Measurements from ENCODE around the gene CGB3. TPM values are rescaled to one million over a fixed set of nuclear protein-coding genes. Genes with fewer than 3 reads are reported as not detected.
"Not testable (repeated sequence)": the region's sequence is repeated elsewhere in the genome, so short reads cannot be mapped to it uniquely, and the experiment has no call there.

CGB3 gene
- not detected in 2 replicates for total RNA-seq (ENCODE audit: low replicate concordance)

DNA sequence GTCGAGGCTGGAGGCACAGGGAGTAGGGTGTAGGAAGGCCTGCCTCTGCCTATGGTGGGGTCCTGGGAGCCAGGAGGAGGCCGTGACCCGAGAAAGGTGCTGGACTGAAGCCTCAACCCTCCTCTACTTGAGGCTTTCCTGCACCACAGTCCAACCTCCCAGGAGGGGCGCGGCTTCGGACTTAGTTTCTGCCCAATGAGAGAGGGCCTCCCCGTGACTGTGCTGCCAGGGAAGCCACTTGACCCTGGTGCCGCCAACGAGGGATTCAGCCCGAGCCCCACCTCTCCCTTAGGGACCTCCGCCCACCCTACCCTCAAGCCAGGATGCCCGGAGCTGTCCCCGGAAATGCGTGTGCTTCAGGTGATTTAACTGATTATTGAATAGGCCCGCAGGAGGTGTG is at the start of gene CGB3:
TSS of gene CGB3 (minus strand) at position 101 of the 400 bp plus-strand sequence. CDS start 362 bp downstream, outside the sequence.
- DNase-seq (ENCODE audit: low spot score); H3K36me3 ChIP-seq; H3K4me2 ChIP-seq; H3K27ac ChIP-seq; H3K27ac Mint-ChIP-seq; H2AFZ ChIP-seq (replicated peaks); H4K20me1 ChIP-seq (ENCODE audit: low read depth); H3K4me3 Mint-ChIP-seq; H3K9me3 Mint-ChIP-seq; H3K4me3 ChIP-seq; H3K9me3 ChIP-seq (ENCODE audit: low read depth); H3F3A ChIP-seq (ENCODE audit: low read depth); H3K9ac ChIP-seq; H3K36me3 Mint-ChIP-seq; H3K79me2 ChIP-seq (ENCODE audit: low read depth); H3K4me1 ChIP-seq: not testable (repeated sequence)
- peaks cover 17% of the 10 kb centered on the region for H3K27me3 Mint-ChIP-seq (ENCODE audit: insufficient read depth, low read depth)
- peaks cover 30% of the 10 kb centered on the region for H3K27me3 ChIP-seq
- peaks cover 17% of the 10 kb centered on the region for H3K4me1 Mint-ChIP-seq

DNA sequence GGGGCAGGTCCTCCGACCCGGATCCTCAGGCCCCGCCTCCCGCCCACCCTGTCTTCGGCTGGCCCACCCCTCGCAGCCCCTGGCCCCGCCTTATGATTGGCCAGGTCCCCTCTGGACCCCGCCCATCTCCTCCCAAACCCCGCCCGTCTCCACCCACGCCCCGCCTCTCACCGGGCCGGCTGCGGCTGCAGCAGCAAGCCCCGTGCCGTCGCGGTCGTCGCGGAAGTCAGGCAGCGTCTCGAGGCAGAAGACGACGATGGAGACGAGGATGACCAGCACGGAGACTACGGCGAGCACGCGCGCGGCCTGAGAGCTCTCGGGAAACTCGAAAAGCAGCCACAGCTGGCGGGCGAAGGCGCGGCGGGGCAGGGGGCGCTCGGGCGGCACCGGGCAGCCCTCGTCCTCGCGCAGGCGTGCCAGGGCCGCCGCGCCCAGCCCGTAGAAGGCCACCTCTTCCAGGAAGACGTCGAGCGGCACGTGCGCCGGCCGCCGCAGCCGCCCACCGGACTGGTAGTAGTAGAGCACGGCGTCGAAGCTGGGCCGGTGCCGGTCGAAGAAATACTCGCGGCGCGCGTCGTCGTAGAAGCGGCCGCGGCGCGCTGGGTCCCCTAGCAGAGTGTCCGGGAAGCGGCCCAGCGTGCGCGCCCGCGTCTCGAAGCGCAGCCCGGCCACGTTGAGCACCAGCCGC is 47.9 kb upstream of the CGB3 start:
- peaks cover 68% of the 10 kb centered on the region for H3K27me3 Mint-ChIP-seq (ENCODE audit: insufficient read depth, low read depth)
- no peak overlapping the region for H3K27ac Mint-ChIP-seq

DNA sequence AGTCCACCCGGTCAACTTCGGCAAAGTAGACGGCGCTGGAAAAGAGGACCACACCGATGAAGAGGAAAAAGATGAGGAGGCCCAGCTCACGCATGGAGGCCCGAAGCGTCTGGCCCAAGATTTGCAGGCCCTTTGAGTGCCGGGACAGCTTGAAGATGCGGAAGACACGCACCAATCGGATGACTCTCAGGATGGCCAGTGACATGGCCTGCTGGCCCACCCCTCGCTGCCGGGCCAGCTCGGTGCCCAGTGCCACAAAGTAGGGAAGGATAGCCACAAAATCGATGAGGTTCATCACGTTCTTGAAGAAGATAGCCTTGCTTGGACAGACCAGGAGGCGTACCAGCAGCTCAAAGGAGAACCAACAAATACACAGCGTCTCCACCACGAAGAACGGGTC is 46.3 kb upstream of the CGB3 start:
- peaks cover 21% of the 10 kb centered on the region for H3K4me1 Mint-ChIP-seq
- peaks cover 17% of the 10 kb centered on the region for H3K9me3 Mint-ChIP-seq
- H3K36me3 ChIP-seq: no peaks in the 10 kb centered on the region
- peak overlapping the region; percentile 11 for H3K4me3 Mint-ChIP-seq
- H3K9ac ChIP-seq: no peak overlapping the region
- H3K27me3 Mint-ChIP-seq (ENCODE audit: insufficient read depth, low read depth): peaks cover 67% of the 10 kb centered on the region
- H3K4me3 ChIP-seq: no peak overlapping the region
- H3K9me3 ChIP-seq (ENCODE audit: low read depth): no peaks in the 10 kb centered on the region
- H3K36me3 Mint-ChIP-seq: peaks cover 9% of the 10 kb centered on the region
- no peak for DNase-seq (ENCODE audit: low spot score)
- no peak overlapping the region for H3K27ac ChIP-seq
- H3K79me2 ChIP-seq (ENCODE audit: low read depth): no peaks in the 10 kb centered on the region
- no peak overlapping the region for H3K4me2 ChIP-seq
- TF ChIP-seq EZH2phosphoT487 (IDR thresholded peaks at IDR 0.05) (no peak), EZH2 (IDR thresholded peaks at IDR 0.05) (no peak)
- TF ChIP-seq, protein P1, sequence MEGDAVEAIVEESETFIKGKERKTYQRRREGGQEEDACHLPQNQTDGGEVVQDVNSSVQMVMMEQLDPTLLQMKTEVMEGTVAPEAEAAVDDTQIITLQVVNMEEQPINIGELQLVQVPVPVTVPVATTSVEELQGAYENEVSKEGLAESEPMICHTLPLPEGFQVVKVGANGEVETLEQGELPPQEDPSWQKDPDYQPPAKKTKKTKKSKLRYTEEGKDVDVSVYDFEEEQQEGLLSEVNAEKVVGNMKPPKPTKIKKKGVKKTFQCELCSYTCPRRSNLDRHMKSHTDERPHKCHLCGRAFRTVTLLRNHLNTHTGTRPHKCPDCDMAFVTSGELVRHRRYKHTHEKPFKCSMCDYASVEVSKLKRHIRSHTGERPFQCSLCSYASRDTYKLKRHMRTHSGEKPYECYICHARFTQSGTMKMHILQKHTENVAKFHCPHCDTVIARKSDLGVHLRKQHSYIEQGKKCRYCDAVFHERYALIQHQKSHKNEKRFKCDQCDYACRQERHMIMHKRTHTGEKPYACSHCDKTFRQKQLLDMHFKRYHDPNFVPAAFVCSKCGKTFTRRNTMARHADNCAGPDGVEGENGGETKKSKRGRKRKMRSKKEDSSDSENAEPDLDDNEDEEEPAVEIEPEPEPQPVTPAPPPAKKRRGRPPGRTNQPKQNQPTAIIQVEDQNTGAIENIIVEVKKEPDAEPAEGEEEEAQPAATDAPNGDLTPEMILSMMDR (IDR thresholded peaks at IDR 0.05): no peak
- H3K4me1 ChIP-seq: peaks cover 8% of the 10 kb centered on the region
- peaks cover 14% of the 10 kb centered on the region for H4K20me1 ChIP-seq (ENCODE audit: low read depth)
- H3K27me3 ChIP-seq: peaks cover 97% of the 10 kb centered on the region
- peaks cover 21% of the 10 kb centered on the region for H3F3A ChIP-seq (ENCODE audit: low read depth)
- H2AFZ ChIP-seq (replicated peaks): no peak overlapping the region
- H3K27ac Mint-ChIP-seq: no peak overlapping the region

More for the DNA sequence above, 47.9 kb upstream of the CGB3 start:
- Histone ChIP-seq H3K9ac (no peak overlapping the region), H3K9me3 (ENCODE audit: low read depth) (no peaks in the 10 kb centered on the region), H3K79me2 (ENCODE audit: low read depth) (no peaks in the 10 kb centered on the region), H3K36me3 (no peaks in the 10 kb centered on the region), H3K4me2 (peak overlapping the region; percentile 54), H3K27ac (no peak overlapping the region), H2AFZ (replicated peaks) (peak overlapping the region; percentile 72), H3K27me3 (peaks cover 81% of the 10 kb centered on the region), H3K4me3 (peak overlapping the region; percentile 21), H3F3A (ENCODE audit: low read depth) (peaks cover 16% of the 10 kb centered on the region), H4K20me1 (ENCODE audit: low read depth) (peaks cover 14% of the 10 kb centered on the region), H3K4me1 (no peaks in the 10 kb centered on the region)
- H3K4me1 Mint-ChIP-seq: peaks cover 7% of the 10 kb centered on the region
- peak overlapping the region; percentile 76 for H3K4me3 Mint-ChIP-seq
- peaks cover 9% of the 10 kb centered on the region for H3K36me3 Mint-ChIP-seq
- H3K9me3 Mint-ChIP-seq: peaks cover 17% of the 10 kb centered on the region
- DNase-seq (ENCODE audit: low spot score): peak; percentile 83
- TF ChIP-seq EZH2phosphoT487 (IDR thresholded peaks at IDR 0.05) (no peak), EZH2 (IDR thresholded peaks at IDR 0.05) (peak; percentile 73)

DNA sequence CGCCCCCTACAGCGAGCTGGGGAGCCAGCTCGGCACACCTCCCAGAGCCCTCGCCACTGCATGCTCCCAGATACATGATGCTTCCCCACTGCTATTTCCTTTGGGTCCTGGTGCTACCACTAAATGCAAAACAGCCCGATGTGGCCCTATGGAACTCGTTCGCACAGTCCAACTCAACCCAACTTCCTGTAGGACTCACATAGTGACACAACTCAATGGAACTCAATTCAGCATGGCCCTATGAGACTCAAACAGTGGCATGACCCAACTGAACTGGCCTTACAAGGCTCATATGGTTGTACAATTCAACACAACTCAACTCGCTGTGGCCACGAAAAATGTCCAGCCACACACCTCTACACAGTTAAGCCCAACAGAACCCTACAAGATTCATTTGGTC is 44.9 kb upstream of the CGB3 start:
- Histone ChIP-seq H3K9ac (no peak overlapping the region), H3K27ac (no peak overlapping the region), H3K4me2 (no peak overlapping the region), H3K9me3 (ENCODE audit: low read depth) (no peaks in the 10 kb centered on the region), H3K4me3 (no peak overlapping the region), H4K20me1 (ENCODE audit: low read depth) (peaks cover 9% of the 10 kb centered on the region), H2AFZ (replicated peaks) (no peak overlapping the region), H3F3A (ENCODE audit: low read depth) (peaks cover 28% of the 10 kb centered on the region), H3K4me1 (peaks cover 18% of the 10 kb centered on the region), H3K79me2 (ENCODE audit: low read depth) (no peaks in the 10 kb centered on the region), H3K27me3 (peaks cover 100% of the 10 kb centered on the region), H3K36me3 (no peaks in the 10 kb centered on the region)
- Mint-ChIP-seq H3K36me3 (peaks cover 9% of the 10 kb centered on the region), H3K27me3 (ENCODE audit: insufficient read depth, low read depth) (peaks cover 55% of the 10 kb centered on the region), H3K9me3 (peaks cover 17% of the 10 kb centered on the region), H3K27ac (no peak overlapping the region), H3K4me1 (peaks cover 23% of the 10 kb centered on the region), H3K4me3 (no peak overlapping the region)
- no peak for DNase-seq (ENCODE audit: low spot score)
- TF ChIP-seq, protein P1 (IDR thresholded peaks at IDR 0.05): no peak
- TF ChIP-seq EZH2 (IDR thresholded peaks at IDR 0.05) (no peak), EZH2phosphoT487 (IDR thresholded peaks at IDR 0.05) (no peak)
